K562 (cell line): ENCODE results near the gene B4GALT1. TPM values are rescaled to one million over a fixed set of nuclear protein-coding genes. Genes with fewer than 3 reads are reported as not detected.

Source experiments
- ATAC-seq: fragments of 200-7000 bp; cut with Tn5 transposase; 3 replicates; pipeline ENCODE4 v1.9.1; 2020; ENCODE audit warnings: moderate library complexity
- BruUV-seq: library from RNA; stranded (reverse); fragments of 400-500 nt; replicated peaks from 2 replicates; lab custom pipeline; 2021; lab: Mats Ljungman, UMichigan
- CTCF ChIA-PET: fragments of 300-600 bp; formaldehyde crosslinking; extraction: SDS; loops from one replicate; lab custom pipeline; 2021; ENCODE audit warnings: low intra/inter-chr PET ratio; lab: Yijun Ruan, JAX
- POLR2A ChIA-PET: fragments of 300-600, 350-650 bp; sonication (Branson Sonifier 250); formaldehyde crosslinking; extraction: SDS; loops from one replicate; lab custom pipeline; 2021; ENCODE audit warnings: antibody characterized with exemption, inconsistent platforms; lab: Yijun Ruan, JAX
- DNase-seq, 4 experiments: peaks; one replicate each; pipeline versions ENCODE4 v3.0.0 to v3.0.0-alpha.2; 2011 to 2018; ENCODE audit warnings: low spot score in 3 of 4, mixed read lengths in 3 of 4; ENCODE audit errors: extremely low read depth in 1 of 4
- FAIRE-seq: peaks from 2 replicates; lab custom pipeline; 2011; peaks lifted over from hg19 to GRCh38; lab: Jason Lieb, UNC
- H2AFZ ChIP-seq: 2 replicates; pipeline ENCODE4 v1.6.0; 2011; ENCODE audit warnings: low read depth, low read length, control low read depth, inconsistent platforms
- H3K27ac ChIP-seq: fragments of 200-600 bp; 3 replicates; pipeline ENCODE4 v1.8.0; 2011; ENCODE audit warnings: low read depth, mild to moderate bottlenecking, control low read depth, inconsistent platforms, low read length, moderate library complexity, mixed read lengths; ENCODE audit errors: extremely low read depth
- H3K27me3 ChIP-seq, 2 experiments: fragments of 300-600 bp in 1 of 2; 2 replicates in 1 of 2; 3 replicates in 1 of 2; pipeline versions ENCODE4 v1.6.0 to v1.8.0; 2011; ENCODE audit warnings: inconsistent platforms in 2 of 2, low read length in 2 of 2, mild to moderate bottlenecking in 1 of 2, mixed read lengths in 1 of 2, moderate library complexity in 1 of 2; ENCODE audit not compliant: control insufficient read depth in 2 of 2, insufficient read depth in 2 of 2
- H3K36me3 ChIP-seq: fragments of 300-600 bp; 3 replicates; pipeline ENCODE4 v1.8.0; 2011; ENCODE audit warnings: mild to moderate bottlenecking, low read length, inconsistent platforms; ENCODE audit not compliant: control insufficient read depth, insufficient read depth
- H3K4me1 ChIP-seq, 2 experiments: fragments of 200-600 bp in 1 of 2; replicated peaks in 1 of 2; 2 replicates in 1 of 2; 3 replicates in 1 of 2; pipeline versions ENCODE4 v1.5.1 to v1.8.0; 2011; ENCODE audit warnings: inconsistent platforms in 2 of 2, low read length in 2 of 2, mild to moderate bottlenecking in 1 of 2, mixed read lengths in 1 of 2, moderate library complexity in 1 of 2; ENCODE audit not compliant: control insufficient read depth in 2 of 2, insufficient read depth in 2 of 2
- H3K4me2 ChIP-seq: 2 replicates; pipeline ENCODE4 v1.6.1; 2011; ENCODE audit warnings: low read length, control low read depth, inconsistent platforms, mixed read lengths; ENCODE audit not compliant: insufficient read depth
- H3K4me3 ChIP-seq: fragments of 200-600 bp; sonication (generic), shearing (Covaris generic); 2 replicates; pipeline ENCODE4 v1.5.1; 2016; ENCODE audit warnings: control low read depth, inconsistent platforms
- H3K79me2 ChIP-seq: fragments of 200-600 bp; 3 replicates; pipeline ENCODE4 v1.8.0; 2011; ENCODE audit warnings: low read length, inconsistent platforms; ENCODE audit not compliant: control insufficient read depth, insufficient read depth
- H3K9ac ChIP-seq, 2 experiments: 2 replicates each; pipeline versions ENCODE4 v1.6.0 to v1.6.1; 2011; ENCODE audit warnings: low read depth in 2 of 2, low read length in 2 of 2, control low read depth in 1 of 2, inconsistent platforms in 1 of 2, mild to moderate bottlenecking in 1 of 2, mixed read lengths in 1 of 2; ENCODE audit not compliant: insufficient read depth in 1 of 2
- H3K9me1 ChIP-seq: one replicate; pipeline ENCODE4 v1.6.0; 2011; ENCODE audit warnings: inconsistent platforms, mild to moderate bottlenecking, low read length, moderate library complexity; ENCODE audit not compliant: control insufficient read depth, insufficient read depth
- H3K9me3 ChIP-seq: replicated peaks from 2 replicates; pipeline ENCODE4 v1.5.1; 2011; ENCODE audit warnings: low read depth, low read length, inconsistent platforms; ENCODE audit not compliant: control insufficient read depth, insufficient read depth
- H4K20me1 ChIP-seq: replicated peaks from 2 replicates; pipeline ENCODE4 v1.6.1; 2011; ENCODE audit warnings: low read length, inconsistent platforms, mixed read lengths; ENCODE audit not compliant: control insufficient read depth, insufficient read depth
- ARID3A ChIP-seq: IDR thresholded peaks from 2 replicates; pipeline ENCODE4 v1.6.1; 2012; ENCODE audit warnings: low read depth, low read length, improper control_type of control experiment, borderline replicate concordance
- DIDO1 ChIP-seq: fragments of 450-650 bp; IDR thresholded peaks from 2 replicates; pipeline ENCODE4 v1.6.1; 2016; ENCODE audit warnings: low read depth, missing biosample characterization, missing genetic modification characterization
- MECOM ChIP-seq: fragments of 250-450 bp; sonication (Bioruptor Pico); IDR thresholded peaks from 2 replicates; pipeline ENCODE4 v1.8.0; 2022; ENCODE audit warnings: inconsistent platforms
- NUFIP1 ChIP-seq: fragments of 450-650 bp; IDR thresholded peaks from 2 replicates; pipeline ENCODE4 v1.6.1; 2018; ENCODE audit not compliant: partially characterized antibody
- RAD21 ChIP-seq, 2 experiments: fragments of 250-450 bp in 1 of 2; fragments of 450-650 bp in 1 of 2; sonication (Bioruptor Pico) in 1 of 2; formaldehyde crosslinking in 1 of 2; IDR thresholded peaks in 1 of 2; conservative IDR thresholded peaks in 1 of 2; 2 replicates each; pipeline versions ENCODE4 v1.4.0 to v1.8.0; 2020 to 2022; ENCODE audit warnings: mild to moderate bottlenecking in 2 of 2, moderate library complexity in 1 of 2
- SLC30A9 ChIP-seq: fragments of 250-450 bp; sonication (Bioruptor Pico); IDR thresholded peaks from 2 replicates; pipeline ENCODE4 v1.8.0; 2022; ENCODE audit warnings: mild to moderate bottlenecking, moderate library complexity
- XRCC5 ChIP-seq: fragments of 200-400 bp; formaldehyde crosslinking; IDR thresholded peaks from 2 replicates; pipeline ENCODE4 v1.6.1; 2017; ENCODE audit warnings: low read depth, mild to moderate bottlenecking, low read length
- WGBS: fragments of 100-300 bp; shearing (Covaris generic); methylation state at CpG from one replicate; pipeline ENCODE4 v1.1.6; 2016; ENCODE audit warnings: low coverage, mixed read lengths; ENCODE audit not compliant: insufficient coverage; ENCODE audit errors: missing lambda C conversion rate; 5-methylcytosine and 5-hydroxymethylcytosine counted together
- in situ Hi-C: fragments of 300-500 bp; cut with MboI; formaldehyde crosslinking; loops from 4 replicates; pipeline ENCODE4 v1.15.0; 2018; ENCODE audit warnings: inconsistent platforms, mixed read lengths
- intact Hi-C: fragments of 100-400 bp; cut with micrococcal nuclease; formaldehyde crosslinking; loops from 2 replicates; pipeline ENCODE4 v1.14.2; 2022
- polyA plus RNA-seq, 8 experiments: library from polyadenylated mRNA; depleted of rRNA in 4 of 8; stranded (reverse) in 5 of 8; unstranded in 3 of 8; fragments of >200 nt; fragmentation: Nextera tagmentation in 2 of 8; fragmentation: Illumina TruSeq in 1 of 8; extraction: Ambion mirVana in 2 of 8; extraction: Trizol in 1 of 8; gene quantifications; 2 replicates each; pipeline versions ENCODE4 v1.2.1 to v1.2.3, GENCODE V29; 2011 to 2014; ENCODE audit warnings: inconsistent platforms in 1 of 8, missing spikeins in 1 of 8
- total RNA-seq, 7 experiments: library from RNA; depleted of rRNA in 6 of 7; stranded (reverse); fragments of >200 nt in 6 of 7; fragmentation: Illumina TruSeq in 2 of 7; extraction: Trizol in 2 of 7; gene quantifications; 2 replicates each; pipeline versions ENCODE4 v1.2.1 to v1.2.3, GENCODE V29; 2011 to 2021; ENCODE audit warnings: low replicate concordance in 1 of 7
- TF ChIP-seq, protein P1 (sequence below): fragments of 450-650 bp; IDR thresholded peaks from 2 replicates; pipeline ENCODE4 v1.6.1; 2017; ENCODE audit warnings: antibody characterized with exemption, mild to moderate bottlenecking

Gene B4GALT1
- total and polyA plus RNA-seq, 9 of the 15 experiments (the other 6 are each of a cell fraction or from before 2014, with no cell fraction given), result 4.1 to 26.8 (median 7.1) TPM

DNA sequence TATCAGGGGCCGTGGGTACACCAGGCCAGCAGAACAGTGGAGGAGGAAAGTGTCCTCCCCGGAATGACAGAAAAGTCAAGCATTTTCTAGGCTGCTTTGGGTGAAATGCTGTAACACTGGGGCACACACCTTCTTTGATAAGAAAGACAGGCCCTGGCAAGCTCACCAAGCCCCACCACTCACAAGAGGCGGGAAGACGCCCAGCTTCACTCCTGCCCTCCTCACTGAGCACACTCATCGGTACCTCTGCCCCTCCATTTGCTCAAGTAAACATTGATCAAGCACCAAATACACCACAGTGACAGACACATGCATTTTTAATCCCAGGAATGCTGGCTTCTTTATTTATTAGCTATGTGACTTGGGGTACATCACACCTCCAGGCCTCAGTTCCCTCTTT lies 43.1 kb downstream of the B4GALT1 start:
- CTCF ChIA-PET, result no interaction called here
- no peak for TF ChIP-seq RAD21 (CRISPR knock-in tag; conservative IDR thresholded peaks at IDR 0.05 in 1 of 2, IDR thresholded peaks at IDR 0.05 in 1 of 2)
- TF ChIP-seq SLC30A9 (CRISPR knock-in tag), result no peak
- TF ChIP-seq ARID3A, result no peak
- TF ChIP-seq, protein P1, sequence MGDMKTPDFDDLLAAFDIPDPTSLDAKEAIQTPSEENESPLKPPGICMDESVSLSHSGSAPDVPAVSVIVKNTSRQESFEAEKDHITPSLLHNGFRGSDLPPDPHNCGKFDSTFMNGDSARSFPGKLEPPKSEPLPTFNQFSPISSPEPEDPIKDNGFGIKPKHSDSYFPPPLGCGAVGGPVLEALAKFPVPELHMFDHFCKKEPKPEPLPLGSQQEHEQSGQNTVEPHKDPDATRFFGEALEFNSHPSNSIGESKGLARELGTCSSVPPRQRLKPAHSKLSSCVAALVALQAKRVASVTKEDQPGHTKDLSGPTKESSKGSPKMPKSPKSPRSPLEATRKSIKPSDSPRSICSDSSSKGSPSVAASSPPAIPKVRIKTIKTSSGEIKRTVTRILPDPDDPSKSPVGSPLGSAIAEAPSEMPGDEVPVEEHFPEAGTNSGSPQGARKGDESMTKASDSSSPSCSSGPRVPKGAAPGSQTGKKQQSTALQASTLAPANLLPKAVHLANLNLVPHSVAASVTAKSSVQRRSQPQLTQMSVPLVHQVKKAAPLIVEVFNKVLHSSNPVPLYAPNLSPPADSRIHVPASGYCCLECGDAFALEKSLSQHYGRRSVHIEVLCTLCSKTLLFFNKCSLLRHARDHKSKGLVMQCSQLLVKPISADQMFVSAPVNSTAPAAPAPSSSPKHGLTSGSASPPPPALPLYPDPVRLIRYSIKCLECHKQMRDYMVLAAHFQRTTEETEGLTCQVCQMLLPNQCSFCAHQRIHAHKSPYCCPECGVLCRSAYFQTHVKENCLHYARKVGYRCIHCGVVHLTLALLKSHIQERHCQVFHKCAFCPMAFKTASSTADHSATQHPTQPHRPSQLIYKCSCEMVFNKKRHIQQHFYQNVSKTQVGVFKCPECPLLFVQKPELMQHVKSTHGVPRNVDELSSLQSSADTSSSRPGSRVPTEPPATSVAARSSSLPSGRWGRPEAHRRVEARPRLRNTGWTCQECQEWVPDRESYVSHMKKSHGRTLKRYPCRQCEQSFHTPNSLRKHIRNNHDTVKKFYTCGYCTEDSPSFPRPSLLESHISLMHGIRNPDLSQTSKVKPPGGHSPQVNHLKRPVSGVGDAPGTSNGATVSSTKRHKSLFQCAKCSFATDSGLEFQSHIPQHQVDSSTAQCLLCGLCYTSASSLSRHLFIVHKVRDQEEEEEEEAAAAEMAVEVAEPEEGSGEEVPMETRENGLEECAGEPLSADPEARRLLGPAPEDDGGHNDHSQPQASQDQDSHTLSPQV, result no peak
- TF ChIP-seq XRCC5, result no peak
- TF ChIP-seq MECOM (CRISPR knock-in tag), result no peak
- no peak for TF ChIP-seq DIDO1 (tag)
- no peak for TF ChIP-seq NUFIP1

More for the DNA sequence above, 43.1 kb downstream of the B4GALT1 start:
- DNase-seq (no peak), FAIRE-seq (no peak), ATAC-seq (no peak)
- H3K27ac ChIP-seq, result no peak overlapping the region
- intact Hi-C loops (no loop called here), in situ Hi-C loops (no loop called here)
- H3K4me3 ChIP-seq, result no peak overlapping the region
- WGBS, result 78% methylated on average over 4 of the region's 5 CpGs
- H3K36me3 ChIP-seq, result peaks cover 25% of the 10 kb centered on the region; the same call in 2 of the 3 replicates
- no peak overlapping the region for H3K9ac ChIP-seq
- POLR2A ChIA-PET, result no interaction called here
- no peaks in the 10 kb centered on the region for H3K9me3 ChIP-seq
- H2AFZ ChIP-seq, result no peak overlapping the region
- H3K4me2 ChIP-seq, result no peak overlapping the region
- H3K4me1 ChIP-seq, result peaks cover 0 to 6% of the 10 kb centered on the region in 2 experiments; a peak in 3 of 5 replicates
- H3K9me1 ChIP-seq, result no peaks in the 10 kb centered on the region
- BruUV-seq, result no TSS peak
- no peaks in the 10 kb centered on the region for H3K79me2 ChIP-seq
- H4K20me1 ChIP-seq, result no peaks in the 10 kb centered on the region; the same call in 1 of the 2 replicates
- H3K27me3 ChIP-seq, result no peaks in the 10 kb centered on the region
